NCI-H345 treated with DMSO at 0.1 percent for 48 hours (cell line): ENCODE results near the gene PTPN21.
A peak's percentile ranks its signal among the peaks of the same experiment; 100 is the strongest.

ENCODE experiments used
- DNase-seq: peaks from one replicate; lab custom pipeline; 2025; ENCODE audit not compliant: unreplicated experiment; lab: John Stamatoyannopoulos, UW

PTPN21 gene

DNA sequence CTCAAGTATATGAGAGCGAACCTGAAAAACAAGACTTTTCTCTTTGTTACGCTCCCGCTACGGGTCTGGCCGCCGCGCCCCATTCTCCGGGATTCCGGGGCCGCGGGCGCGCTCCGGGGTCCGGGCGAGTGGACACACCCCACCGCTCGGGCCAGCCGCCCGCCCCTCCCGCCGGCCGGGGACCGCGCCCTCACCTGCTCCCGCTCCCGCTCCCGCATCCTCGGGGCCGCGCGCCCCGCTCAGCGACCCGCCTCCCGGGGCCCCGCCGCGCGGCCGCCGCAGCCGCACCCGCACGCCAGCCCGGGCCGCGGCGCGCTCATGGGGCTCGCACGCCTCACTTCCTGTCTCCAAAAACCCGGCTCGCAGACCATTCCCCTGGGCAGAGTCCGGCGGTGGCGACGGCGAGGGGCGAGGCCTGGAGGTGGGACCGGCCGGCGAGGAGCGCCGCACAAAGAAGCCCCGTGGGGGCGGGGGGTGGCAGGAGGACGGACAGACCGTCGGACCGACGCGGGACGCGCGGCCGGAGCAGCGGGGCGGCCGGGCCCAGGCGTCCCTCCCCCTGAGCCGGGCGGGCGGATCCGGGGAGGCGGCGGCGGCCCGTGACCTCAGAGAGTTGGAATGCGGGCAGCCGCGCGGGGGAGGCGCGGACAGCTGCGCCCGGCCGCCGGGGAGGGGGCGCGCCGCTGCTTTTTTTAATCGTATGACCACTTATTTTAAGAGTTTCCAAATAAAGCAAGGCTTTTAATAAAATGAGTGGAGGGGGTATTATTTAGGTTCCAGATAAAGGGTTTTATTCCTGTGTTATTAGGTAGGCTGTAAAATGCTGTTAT lies at the start of gene PTPN21:
Gene PTPN21, minus strand, starts transcription at position 551 of the 830 bp plus-strand sequence. CDS start 4,590 bp downstream, outside the sequence.
- DNase-seq: no peak

DNA sequence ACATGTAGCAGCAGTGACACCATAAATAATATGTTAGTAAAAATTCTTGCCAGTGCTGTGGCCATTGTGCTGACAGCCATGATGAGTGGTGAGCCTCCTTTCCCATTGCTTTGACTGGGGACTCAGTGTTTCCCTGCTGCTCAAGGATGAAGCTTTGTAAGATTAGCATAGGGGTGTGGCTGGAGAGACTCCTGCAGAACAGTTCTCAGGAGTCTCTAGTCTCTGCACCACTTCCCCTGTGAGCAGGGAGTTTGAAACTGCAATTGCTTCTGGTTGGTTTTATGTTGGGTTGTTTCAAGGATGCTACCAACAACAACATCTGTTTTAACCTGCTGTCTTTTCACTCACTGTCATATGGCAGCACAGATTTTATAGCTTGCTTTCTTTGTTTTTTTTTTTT lies 49.4 kb upstream of the PTPN21 start:
- no peak for DNase-seq

DNA sequence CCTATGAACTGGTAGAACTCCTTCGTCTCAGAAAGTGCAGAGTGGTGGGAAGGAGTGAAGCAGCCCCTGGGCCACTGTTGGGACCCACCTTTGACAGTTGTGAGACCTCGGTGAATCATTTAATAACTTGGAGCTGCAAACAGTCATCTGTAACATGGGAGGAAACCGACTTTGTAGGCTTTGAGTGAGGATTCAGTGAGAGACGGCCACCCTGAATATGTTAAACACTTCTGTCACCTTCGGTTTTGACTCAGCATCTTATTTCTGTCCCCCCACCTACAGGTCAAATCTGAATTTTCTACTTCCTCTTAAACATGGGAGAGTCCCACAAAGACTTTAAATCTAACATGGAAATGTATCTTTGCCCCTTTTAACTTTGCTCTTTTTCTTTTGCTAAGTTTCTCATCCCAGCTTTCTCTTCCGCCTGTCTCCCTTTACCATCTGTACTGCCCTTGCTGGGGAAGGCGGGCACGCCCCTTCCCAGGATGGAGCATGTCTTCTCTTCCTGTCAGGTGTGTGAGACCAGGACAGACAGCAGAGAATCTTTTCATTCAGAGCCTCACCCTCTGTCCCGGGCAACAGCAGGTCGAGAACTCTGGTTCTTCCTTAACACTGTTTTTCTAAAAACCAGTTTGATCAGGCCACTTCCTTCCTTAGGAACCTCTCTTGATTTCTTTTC lies 45.1 kb upstream of the PTPN21 start:
- no peak for DNase-seq

DNA sequence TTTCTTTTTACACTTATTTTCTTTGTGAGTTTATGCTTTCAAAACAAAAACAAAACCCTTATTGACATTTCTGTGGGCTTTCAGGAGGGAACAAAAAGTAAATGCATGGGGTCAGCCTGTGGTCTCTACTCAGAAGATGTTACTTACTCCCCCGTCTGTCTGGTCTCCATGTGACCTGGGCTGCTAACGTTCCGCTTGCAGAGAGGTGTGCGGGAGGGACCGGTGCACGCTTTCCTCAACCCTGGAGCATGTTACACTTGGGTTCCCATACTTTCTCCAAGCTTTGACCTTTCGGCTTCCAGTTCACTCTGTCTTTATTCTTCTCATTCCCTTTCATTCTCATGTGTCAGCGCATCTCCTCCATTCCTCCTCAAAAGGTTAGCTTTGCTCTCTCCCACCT lies 44.5 kb upstream of the PTPN21 start:
- DNase-seq: no peak

DNA sequence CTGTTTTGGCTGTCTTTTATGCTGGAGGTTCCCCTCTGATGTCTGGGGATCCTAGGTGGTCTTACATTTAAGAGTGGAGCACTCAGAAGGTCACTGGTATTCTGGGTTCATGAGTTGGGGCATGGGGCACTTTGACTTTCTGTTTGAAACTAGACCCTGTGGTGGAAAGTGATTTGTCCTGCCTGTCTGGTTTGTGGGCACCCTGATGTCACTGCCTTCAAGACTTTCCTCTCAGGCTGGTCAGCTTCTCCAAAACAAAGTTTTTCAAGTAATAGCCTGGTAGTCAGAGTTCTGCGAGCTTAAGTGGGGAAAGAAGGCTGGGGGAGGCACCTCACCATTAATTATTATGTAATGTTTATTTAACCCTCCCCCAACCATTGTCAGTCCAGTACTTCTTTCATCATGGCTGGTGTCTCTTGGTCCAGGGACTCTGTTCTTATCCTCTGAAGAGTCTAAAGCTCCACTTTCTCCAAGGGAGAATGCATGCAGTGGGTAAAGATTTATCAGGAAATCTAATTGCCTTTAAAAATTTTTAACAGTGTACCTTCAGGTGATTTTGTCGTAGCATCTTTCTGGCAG lies 43.4 kb upstream of the PTPN21 start:
- no peak for DNase-seq

DNA sequence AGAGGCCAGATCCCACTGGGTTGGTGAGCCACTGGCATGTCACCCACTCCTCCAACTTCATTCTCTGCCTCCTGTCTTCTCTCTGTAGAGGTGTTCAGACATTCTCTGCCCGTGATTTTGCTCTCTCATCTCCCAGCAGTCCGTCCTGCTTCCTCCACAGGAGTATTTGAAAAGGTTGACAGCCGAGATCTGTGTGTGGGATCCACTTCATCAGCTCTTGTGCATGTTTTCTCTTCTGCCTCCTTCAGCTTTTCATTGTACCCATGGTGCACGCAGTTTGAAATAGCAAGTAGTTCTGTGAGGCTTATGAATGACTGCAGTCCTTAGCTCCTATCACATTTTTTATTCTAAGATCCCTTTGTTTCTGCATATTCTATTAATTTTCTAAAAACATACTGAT lies 42.8 kb upstream of the PTPN21 start:
- DNase-seq: no peak

DNA sequence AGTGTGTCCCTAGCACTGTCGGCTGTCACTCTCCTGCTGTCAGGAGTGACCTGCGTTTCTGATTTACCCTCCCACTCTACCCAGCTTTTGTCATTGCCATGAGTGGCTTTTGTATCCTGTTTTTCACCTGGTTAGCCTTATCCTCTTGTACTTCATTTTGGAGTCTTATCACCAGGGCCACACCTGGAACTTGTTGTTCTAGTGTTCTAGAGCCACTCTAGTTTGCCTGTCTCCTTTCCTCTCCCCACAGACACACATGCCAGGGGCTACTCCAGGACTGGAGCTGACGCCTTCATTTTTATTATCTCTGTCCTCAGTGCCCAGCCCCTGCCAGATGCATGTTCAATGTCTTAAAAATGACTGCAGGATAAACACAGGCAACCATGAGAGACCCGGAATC lies 42.2 kb upstream of the PTPN21 start:
- no peak for DNase-seq

DNA sequence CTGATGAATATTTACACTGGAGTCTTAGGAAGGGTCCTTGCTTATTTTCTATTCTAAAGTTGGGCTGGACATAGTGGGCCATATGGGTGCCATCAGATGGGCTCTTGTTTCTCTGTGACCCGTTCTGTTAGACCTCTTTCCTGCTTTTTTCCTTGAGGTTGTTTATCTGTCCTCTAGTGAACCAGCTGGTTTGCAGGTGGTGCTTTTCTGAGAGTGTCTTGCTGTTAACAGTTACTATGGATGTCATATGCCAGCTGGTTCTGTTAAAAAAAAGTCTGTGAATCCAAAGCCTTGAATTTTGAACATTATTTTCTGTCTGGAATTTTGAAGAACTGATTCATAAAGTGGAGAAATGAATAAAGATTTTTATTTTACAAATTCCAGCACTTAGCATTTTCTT lies 37.2 kb upstream of the PTPN21 start:
- DNase-seq: no peak

DNA sequence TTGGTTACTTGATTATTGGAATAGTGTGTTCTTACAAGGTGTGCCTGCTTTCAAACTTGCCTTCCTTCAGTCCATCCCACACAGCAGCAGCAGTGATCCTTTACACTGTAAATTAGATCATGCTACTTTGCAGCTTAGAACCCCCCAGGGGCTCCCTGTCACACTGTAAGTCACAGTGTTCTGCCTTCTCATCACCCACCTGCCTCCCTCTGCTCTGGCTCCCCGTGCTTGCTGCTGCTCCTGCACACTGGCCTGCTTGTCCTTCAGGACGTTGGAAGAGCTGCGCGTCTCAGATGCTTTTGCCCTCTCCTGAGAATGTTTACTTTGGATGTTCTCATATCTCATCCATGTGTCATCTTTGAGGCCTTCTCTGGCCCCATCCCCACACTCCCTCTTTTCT lies 35.4 kb upstream of the PTPN21 start:
- no peak for DNase-seq

DNA sequence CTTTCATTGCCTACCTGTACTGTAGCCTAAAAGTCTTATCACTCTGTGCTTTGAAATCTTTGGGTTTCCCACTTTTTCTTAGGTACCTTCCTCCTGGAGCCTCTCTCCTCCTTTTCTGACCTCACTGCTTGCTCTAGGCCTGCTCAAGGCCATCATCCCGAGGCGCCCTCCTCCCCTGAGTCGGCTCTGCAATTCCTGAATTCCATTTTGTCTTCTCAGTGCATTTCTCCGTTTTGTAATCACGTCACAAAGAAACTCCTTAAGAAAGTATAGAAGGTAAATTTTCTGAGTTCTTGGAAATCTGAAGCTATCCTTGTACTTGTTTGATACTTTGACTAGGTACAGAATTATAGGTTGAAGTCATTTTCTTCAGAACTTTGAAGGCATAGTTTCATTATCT lies 33.3 kb upstream of the PTPN21 start:
- DNase-seq: no peak

DNA sequence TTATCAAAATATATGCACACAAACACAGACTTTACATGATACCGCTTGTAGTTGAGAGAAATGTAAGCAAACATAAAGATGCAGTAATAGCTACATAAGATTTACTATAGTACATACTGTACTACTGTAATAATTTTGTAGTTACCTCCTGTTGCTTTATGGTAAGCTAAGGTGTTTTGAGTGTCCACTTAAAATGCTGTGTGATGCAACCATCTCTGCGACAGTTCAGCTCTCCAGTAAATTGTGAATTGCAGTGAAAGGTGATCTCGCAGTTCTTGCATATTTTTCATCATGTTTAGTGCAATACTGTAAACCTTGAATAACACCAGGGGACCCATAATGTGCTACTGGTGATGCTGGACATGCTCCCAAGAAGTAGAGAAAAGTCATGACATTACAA lies 29.6 kb upstream of the PTPN21 start:
- no peak for DNase-seq

DNA sequence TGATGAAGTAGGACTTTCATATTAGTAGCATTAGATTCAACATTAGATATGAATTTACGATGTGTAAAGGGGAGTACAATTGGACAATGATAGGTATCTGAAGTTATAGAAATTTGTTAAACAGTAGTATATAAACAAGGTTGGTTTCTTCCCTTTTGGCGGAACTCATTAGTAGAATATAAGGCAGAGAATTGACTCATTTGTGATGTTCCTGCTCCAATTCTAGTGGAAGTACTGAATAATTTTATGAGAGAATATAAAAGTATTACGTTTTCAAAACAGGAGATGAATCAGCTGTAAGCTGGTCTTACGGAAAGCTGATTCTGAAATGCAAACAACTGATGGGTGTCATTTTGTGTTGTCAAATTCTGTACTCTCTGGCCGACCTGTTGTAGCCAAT lies 21.4 kb upstream of the PTPN21 start:
- no peak for DNase-seq

DNA sequence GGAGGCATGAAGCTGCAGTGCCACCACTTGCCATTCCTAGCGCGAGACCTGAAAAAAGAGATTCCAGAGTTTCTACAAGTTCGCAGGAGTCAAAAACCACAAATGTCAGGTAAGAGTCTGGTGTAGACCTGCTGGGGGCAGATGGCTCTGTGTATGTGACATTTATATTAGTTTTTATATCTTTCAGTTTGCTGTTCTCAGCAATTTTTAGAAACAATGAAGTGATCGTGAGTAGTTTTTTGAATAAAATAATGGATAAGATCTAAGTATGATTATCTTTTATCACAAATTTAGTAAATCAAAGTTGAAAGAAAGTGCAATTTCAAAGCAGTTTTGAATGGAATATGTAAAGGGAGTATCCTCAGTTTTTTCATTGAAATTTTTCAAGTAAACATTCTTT lies 17.3 kb upstream of the PTPN21 start:
- DNase-seq: no peak

DNA sequence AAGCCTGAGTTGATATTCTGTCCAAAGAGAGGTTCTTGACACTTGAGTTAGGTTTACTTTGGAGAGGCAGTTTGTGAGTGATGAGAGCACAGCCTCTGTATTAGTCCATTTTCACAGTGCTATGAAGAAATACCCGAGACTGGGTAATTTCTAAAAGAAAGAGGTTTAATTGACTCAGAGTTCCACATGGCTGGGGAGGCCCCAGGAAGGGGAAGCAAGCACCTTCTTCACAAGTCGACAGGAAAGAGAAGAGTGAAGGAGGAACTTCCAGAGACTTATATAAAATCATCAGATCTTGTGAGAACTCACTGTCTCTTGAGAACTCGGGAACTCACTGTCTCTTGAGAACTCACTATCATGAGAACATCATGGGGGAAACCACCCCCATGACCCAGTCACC lies 13.4 kb upstream of the PTPN21 start:
- DNase-seq: no peak

DNA sequence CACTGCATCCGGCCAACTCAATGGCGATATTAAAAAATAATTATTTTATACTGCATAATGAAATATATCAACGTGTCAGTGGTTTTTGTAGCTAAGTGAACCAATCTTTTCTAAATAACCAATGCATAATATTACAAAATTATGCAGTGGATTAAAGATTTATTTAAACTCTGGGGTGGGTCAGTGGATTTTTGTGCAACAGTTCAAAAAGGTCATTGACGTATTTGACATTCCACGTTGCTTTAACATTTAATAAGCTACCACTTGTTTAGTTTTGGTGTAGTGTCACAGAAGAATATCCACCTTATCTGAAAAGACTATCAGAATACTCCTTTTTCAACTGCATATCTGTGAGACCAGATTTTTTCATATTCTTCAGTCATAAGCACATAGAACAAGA lies 10.6 kb upstream of the PTPN21 start:
- no peak for DNase-seq

DNA sequence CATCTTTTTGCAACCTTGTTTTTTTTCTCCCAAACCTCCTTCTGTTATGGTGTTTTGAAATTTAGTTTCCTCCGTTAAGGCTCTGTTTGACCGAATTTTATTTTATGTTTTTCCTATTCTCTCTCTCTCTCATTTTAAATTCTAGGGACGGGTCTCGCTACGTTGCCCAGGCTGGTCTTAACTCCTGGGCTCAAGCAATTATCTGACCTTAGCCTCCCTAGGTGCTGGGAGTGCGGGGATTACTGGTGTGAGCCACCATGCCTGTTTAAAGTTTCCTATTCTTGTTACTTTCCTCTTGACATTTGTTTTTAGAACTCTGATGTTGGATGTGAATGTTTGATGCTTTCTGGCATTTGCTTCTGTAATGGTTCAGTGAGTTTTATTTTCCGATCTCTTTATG lies 9.0 kb upstream of the PTPN21 start:
- DNase-seq: no peak

DNA sequence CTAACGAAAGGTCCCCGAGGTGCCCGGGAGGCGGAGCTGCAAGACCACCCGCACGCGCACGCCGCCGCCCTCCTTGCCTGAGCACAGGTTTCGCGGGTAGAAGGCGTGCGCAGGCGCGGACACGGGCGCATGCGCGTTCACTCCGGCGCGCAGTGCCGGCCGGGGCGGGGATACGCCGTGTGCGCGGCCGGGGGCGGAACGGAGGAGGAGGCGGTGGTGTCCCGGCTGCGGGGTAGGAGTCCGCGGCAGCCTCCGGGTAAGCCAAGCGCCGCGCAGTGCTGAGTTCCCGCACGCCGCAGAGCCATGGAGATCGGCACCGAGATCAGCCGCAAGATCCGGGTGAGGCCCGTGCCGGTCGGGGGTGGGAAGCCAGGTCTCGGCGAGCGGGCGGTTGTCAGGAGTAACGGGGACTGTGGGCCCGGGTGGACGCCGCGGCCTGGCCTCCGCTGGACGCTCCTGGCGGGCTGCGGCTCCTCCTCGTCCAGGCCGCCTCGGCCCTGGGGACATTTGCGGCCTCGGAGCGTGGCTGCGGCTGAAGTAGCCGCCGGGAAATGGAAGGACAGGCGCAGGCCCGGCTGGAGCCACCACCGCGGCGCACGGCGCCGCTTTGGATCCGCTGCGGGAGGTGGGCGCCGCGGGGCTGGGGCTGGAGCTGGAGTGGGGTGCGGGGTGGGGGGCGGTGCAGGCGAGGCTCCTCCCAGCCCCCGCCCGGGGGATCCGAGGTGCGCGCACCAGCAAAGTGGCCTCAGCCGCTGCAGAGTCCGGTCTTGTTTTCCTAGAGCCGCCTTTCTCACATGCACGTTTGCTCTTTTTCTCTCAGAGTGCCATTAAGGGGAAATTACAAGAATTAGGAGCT lies 8.3 kb upstream of the PTPN21 start, which contains the start of gene ZC3H14:
Gene ZC3H14, plus strand, starts transcription at position 207 of the 856 bp plus-strand sequence. Its CDS starts 97 bp downstream, at position 304.
- peak; percentile 80 for DNase-seq

DNA sequence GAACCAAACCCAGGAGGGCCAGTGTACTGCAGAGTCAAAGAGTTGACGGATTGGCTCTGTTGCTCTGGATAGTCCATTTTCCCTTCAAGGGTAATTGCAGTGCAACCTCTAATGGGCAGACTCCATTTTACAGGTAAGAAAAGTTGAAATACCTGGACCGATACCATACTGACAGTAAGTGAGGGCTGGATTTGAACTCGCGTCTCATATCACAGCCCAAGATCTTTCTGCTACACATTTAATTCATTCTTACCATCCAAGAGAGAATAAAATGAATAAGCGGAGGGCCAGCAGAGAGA lies 7.7 kb upstream of the PTPN21 start:
- no peak for DNase-seq

DNA sequence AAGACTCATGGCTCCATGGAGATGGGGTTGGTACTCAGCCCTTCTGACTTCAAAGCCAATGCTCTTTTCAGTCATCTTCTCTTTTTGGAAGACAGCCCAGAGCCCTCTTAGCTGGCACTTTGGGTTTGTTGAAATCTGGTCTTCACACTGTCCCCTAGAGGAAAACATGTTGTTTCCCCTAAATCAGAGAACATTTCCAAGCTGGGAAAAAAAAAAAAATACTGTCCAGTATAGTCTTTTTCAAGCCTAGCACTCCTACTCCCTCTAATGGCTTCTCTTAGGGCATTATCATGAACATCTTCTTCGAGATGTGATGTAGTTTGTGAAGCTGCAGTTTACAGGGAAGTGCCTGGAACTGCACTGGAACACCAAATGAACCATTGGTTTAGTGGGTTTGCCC lies 5.0 kb upstream of the PTPN21 start:
- no peak for DNase-seq

DNA sequence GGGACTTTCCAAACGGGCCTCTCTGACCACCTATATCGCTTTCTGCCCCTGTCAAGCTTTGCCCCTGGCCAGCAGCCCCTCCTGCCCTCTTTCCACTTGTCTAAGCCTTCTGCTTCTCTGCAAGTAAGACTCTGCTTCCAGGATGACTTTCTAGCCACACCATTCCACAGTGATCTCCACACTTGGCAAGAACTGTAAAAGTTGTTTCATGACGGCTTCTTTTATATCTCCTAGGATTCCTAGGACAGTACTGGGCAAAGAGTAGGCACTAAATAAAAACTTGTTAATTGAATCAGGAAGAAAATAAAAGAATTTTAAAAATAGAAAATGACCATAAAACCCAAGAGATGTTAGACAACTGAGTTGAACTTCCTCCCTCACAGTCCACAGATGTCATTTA lies 1.8 kb upstream of the PTPN21 start:
- DNase-seq: no peak

DNA sequence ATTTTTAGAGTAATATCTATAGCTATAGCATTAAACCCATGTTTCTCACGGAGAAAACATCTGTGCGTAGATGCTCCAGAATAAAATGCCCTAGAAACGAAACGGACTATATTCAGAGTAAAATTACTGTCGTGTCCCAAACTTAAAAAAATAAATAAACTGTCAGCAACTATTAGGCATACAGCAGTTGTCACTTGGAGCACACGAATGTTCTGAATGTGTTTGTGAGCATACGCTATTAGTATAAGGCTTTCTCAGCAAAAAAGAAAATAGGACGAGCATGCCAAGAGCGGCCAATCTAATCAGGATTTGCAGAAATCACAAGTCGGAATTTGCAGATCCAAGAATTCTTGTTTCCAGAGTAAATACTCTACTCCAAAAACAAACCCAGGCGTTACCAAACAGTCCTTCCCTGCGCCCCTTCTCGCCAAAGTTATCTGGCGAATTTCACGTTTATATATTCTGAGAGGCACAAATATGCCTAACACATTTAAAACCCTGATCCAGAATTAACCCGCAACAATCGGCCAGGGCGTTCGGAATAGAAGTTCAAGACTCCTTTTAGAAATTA lies 836 bp downstream of the PTPN21 start:
- no peak for DNase-seq
